Tibial nerve (tissue), 4 donors: Measurements from ENCODE around the gene HRH1. TPM values are rescaled to one million over a fixed set of nuclear protein-coding genes. Genes with fewer than 3 reads are reported as not detected.

Source experiments
- DNase-seq, 2 donors: peaks; one replicate each; pipeline ENCODE4 v3.0.0-alpha.2; 2019; ENCODE audit warnings: low spot score in 2 of 2
- H3K27ac ChIP-seq, 4 donors: fragments of 200-600 bp; sonication (generic) in 3 of 4; one replicate each; pipeline ENCODE4 v1.5.1; 2017 to 2019; ENCODE audit warnings: mild to moderate bottlenecking in 1 of 4
- H3K27me3 ChIP-seq, 2 donors: fragments of 200-600 bp; sonication (generic) in 1 of 2; one replicate each; pipeline versions ENCODE4 v1.5.1 to v1.6.0; 2017 to 2019
- H3K36me3 ChIP-seq, 3 donors: fragments of 200-600 bp; sonication (generic); one replicate each; pipeline ENCODE4 v1.5.1; 2018 to 2019
- H3K4me1 ChIP-seq, 4 donors: fragments of 200-600 bp; sonication (generic) in 3 of 4; one replicate each; pipeline ENCODE4 v1.5.1; 2017 to 2019
- H3K4me3 ChIP-seq, 4 donors: fragments of 200-600 bp; sonication (generic) in 3 of 4; one replicate each; pipeline ENCODE4 v1.5.1; 2017 to 2019; ENCODE audit warnings: mild to moderate bottlenecking in 1 of 4, moderate library complexity in 1 of 4
- H3K9me3 ChIP-seq, 4 donors: fragments of 200-600 bp; sonication (generic) in 3 of 4; one replicate each; pipeline ENCODE4 v1.5.1; 2017 to 2019
- EP300 ChIP-seq, 2 donors: sonication (generic); formaldehyde crosslinking; IDR thresholded peaks; one replicate each; pipeline ENCODE4 v1.6.1; 2017; ENCODE audit warnings: antibody characterized with exemption in 2 of 2, mild to moderate bottlenecking in 1 of 2
- POLR2A ChIP-seq, 2 donors: fragments of 450-650 bp; IDR thresholded peaks; one replicate each; pipeline ENCODE4 v1.6.1; 2017; ENCODE audit warnings: antibody characterized with exemption in 2 of 2, mild to moderate bottlenecking in 2 of 2, moderate library complexity in 2 of 2
- WGBS, 2 donors: methylation state at CpG; one replicate each; pipeline ENCODE4 v1.1.5; 2018; 5-methylcytosine and 5-hydroxymethylcytosine counted together
- total RNA-seq, 4 donors: library from RNA; depleted of rRNA; stranded (reverse); fragments of >200 nt; gene quantifications; one replicate each; pipeline ENCODE4 v1.1.0, GENCODE V29; 2016
- TF ChIP-seq, protein P1 (sequence below), 5 experiments: fragments of 200-600 bp in 3 of 5; fragments of 450-650 bp in 2 of 5; sonication (generic) in 3 of 5; IDR thresholded peaks; one replicate each; pipeline ENCODE4 v1.5.1; 2016 to 2019; ENCODE audit warnings: antibody characterized with exemption in 5 of 5, mild to moderate bottlenecking in 3 of 5, moderate library complexity in 2 of 5

Gene HRH1
- total RNA-seq, 4 donors from 2014 or later: 13.8 to 20.3 (median 15.9) TPM

DNA sequence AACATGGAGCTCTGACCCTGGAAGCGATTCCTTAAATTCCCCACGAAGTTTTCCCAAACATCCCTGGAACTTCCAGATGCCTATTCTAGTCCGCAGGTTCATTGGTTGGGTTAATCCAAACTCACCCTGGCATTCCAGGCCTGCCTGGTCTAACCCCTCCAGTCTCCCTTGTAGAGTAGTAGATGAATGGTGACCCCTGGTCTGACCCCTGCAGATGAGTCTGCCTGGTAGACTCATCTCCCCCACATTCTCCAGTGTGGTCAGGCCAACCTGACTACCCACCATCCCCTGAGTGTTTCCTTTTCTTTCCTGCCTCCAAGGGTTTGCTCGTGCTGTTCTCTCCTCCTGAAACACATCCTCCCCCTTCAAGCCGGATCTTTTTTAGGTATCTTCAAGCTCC, 10.8 kb upstream of the HRH1 start:
- Histone ChIP-seq H3K4me3 (no peak overlapping the region), H3K9me3 (peaks cover 0 to under 1% (median 0%) of the 10 kb centered on the region in 4 donors), H3K27ac (no peak overlapping the region), H3K36me3 (no peaks in the 10 kb centered on the region), H3K4me1 (peaks cover 0 to 18% (median 7%) of the 10 kb centered on the region in 4 donors), H3K27me3 (no peaks in the 10 kb centered on the region)
- no peak for DNase-seq
- TF ChIP-seq, protein P1, sequence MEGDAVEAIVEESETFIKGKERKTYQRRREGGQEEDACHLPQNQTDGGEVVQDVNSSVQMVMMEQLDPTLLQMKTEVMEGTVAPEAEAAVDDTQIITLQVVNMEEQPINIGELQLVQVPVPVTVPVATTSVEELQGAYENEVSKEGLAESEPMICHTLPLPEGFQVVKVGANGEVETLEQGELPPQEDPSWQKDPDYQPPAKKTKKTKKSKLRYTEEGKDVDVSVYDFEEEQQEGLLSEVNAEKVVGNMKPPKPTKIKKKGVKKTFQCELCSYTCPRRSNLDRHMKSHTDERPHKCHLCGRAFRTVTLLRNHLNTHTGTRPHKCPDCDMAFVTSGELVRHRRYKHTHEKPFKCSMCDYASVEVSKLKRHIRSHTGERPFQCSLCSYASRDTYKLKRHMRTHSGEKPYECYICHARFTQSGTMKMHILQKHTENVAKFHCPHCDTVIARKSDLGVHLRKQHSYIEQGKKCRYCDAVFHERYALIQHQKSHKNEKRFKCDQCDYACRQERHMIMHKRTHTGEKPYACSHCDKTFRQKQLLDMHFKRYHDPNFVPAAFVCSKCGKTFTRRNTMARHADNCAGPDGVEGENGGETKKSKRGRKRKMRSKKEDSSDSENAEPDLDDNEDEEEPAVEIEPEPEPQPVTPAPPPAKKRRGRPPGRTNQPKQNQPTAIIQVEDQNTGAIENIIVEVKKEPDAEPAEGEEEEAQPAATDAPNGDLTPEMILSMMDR (IDR thresholded peaks at IDR 0.05): no peak
- TF ChIP-seq EP300 (IDR thresholded peaks at IDR 0.05) (no peak), POLR2A (IDR thresholded peaks at IDR 0.05) (no peak)
- WGBS, 2 donors: 83 to 90% methylated on average over 5 of the region's 5 CpGs

DNA sequence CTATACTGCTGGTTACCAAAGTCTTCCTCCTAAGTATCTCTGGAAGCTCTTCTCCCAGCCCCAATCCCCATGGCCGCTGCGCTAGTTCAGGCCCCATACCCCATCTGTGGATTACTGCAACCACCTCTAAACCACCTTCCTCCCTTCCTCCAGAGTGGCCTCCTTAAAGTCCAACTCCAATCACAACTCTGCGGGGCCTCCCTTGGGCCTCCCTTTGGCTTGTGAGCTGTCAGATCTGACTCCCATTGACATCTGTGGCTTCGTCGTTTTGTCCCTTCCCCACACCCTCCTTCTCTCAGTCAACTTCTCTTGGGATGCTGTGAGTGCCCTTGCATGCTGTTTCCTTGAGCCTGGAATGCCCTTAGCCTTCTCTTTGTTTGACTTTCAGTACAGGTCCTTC, 9.3 kb upstream of the HRH1 start:
- no peak for DNase-seq
- Histone ChIP-seq H3K4me3 (no peak overlapping the region), H3K27ac (no peak overlapping the region), H3K36me3 (no peaks in the 10 kb centered on the region), H3K9me3 (no peaks in the 10 kb centered on the region), H3K4me1 (peaks cover 0 to 17% (median under 1%) of the 10 kb centered on the region in 4 donors), H3K27me3 (no peaks in the 10 kb centered on the region)
- TF ChIP-seq POLR2A (IDR thresholded peaks at IDR 0.05) (no peak), EP300 (IDR thresholded peaks at IDR 0.05) (no peak)
- TF ChIP-seq, protein P1 (IDR thresholded peaks at IDR 0.05): no peak
- WGBS, 2 donors: 79 to 80% methylated on average over 5 of the region's 5 CpGs

DNA sequence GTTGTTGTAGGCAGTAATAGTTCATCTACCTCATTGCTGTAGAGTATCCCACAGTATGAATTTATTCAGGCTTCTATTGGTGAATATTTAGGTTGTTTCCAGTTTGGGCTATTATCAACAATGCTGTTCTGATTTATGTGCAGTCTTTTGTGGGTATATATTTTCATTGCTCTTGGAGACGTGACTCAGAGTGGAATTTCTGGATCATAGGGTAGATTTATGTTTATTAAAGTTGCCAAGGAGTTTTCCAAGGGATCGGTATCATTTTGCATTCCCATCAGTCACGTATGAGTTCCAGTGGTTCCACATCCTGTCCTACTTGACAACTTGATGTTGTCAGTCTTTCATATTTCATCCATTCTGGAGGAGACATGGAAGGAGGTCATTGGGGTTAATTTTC, 8.4 kb upstream of the HRH1 start:
- no peak for DNase-seq
- H3K4me1 ChIP-seq: peaks cover 0 to 17% (median 0%) of the 10 kb centered on the region in 4 donors
- WGBS, 2 donors: 38 to 46% methylated on average over 3 of the region's 3 CpGs
- no peaks in the 10 kb centered on the region for H3K9me3 ChIP-seq
- no peak overlapping the region for H3K4me3 ChIP-seq
- TF ChIP-seq EP300 (IDR thresholded peaks at IDR 0.05) (no peak), POLR2A (IDR thresholded peaks at IDR 0.05) (no peak)
- TF ChIP-seq, protein P1 (IDR thresholded peaks at IDR 0.05): no peak
- H3K27me3 ChIP-seq: no peaks in the 10 kb centered on the region
- no peak overlapping the region for H3K27ac ChIP-seq
- H3K36me3 ChIP-seq: no peaks in the 10 kb centered on the region

DNA sequence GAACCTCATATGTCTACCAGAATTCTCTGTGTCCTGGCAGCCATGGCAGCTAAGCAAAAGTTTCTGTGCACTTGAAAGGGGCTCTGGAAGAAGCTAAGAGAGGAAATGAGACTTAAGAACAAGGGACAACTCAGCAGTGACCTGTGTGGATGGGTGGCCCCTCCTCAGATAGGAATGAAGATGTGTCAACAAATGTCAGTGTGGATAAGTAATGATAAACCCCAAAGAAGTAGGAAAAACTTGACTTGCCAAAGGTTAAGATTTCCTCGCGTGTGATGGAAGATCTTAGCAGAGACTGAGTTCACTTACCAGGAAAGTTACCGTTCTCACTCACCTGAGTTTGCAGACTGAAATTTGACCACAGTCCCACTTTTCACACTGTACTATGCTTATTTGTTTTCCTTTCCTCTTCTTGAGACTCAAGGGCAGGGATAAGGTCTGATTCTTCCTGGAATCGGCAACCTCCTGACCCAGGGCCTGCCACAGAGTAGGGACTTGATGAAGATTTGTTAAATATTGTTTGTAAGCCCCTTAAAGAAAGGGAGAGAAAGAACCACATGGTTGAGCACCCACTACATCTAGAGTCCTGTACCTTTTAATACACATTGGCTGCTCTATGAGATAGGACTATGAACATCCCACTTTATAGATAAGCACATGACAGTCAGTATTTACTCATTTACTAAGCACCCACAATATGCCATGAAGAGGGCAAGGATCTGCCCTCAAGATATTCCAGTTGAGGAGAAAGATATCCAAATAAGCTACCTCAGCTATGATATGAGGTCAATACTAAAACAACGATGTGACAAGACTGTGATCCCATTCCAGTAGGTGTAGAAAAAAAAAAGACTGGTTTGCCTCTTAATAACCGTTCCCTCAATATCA, 7.3 kb upstream of the HRH1 start:
- H3K4me1 ChIP-seq: peaks cover 0 to 16% (median 0%) of the 10 kb centered on the region in 4 donors
- no peaks in the 10 kb centered on the region for H3K27me3 ChIP-seq
- TF ChIP-seq EP300 (IDR thresholded peaks at IDR 0.05) (no peak), POLR2A (IDR thresholded peaks at IDR 0.05) (no peak)
- TF ChIP-seq, protein P1 (IDR thresholded peaks at IDR 0.05): no peak
- DNase-seq: no peak
- no peak overlapping the region for H3K27ac ChIP-seq
- no peak overlapping the region for H3K4me3 ChIP-seq
- H3K36me3 ChIP-seq: no peaks in the 10 kb centered on the region
- WGBS, 2 donors: 82 to 87% methylated on average over 6 of the region's 6 CpGs
- no peaks in the 10 kb centered on the region for H3K9me3 ChIP-seq

DNA sequence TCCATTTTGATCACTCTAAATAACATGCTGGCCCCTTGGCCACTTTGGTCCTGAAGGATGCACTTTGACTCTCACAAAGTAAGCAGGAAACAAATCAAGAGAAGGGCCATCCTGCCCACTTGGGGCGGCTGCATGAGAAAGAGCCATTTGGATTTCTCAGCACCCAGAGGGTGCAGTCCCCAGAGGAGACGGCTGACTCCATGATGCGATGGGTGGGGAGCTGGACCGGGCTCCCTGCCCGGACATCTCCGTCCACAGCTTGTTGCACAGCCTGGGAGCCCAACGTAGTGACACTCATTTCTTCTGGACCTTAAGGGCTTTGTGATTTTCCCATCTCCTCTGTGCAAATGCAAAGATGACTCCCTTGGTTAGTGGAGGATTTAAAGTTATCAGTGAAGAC, 4.0 kb upstream of the HRH1 start:
- Histone ChIP-seq H3K27me3 (peaks cover 0 to 7% of the 10 kb centered on the region in 2 donors), H3K27ac (peak overlapping the region in 1 of 4 donors; percentile 32), H3K4me1 (peaks cover 0 to 31% (median 0%) of the 10 kb centered on the region in 4 donors), H3K4me3 (no peak overlapping the region), H3K9me3 (no peaks in the 10 kb centered on the region), H3K36me3 (no peaks in the 10 kb centered on the region)
- no peak for DNase-seq
- TF ChIP-seq POLR2A (IDR thresholded peaks at IDR 0.05): no peak
- no peak for TF ChIP-seq EP300 (IDR thresholded peaks at IDR 0.05)
- TF ChIP-seq, protein P1 (IDR thresholded peaks at IDR 0.05): no peak
- 55 to 78% methylated on average over 7 of the region's 7 CpGs for WGBS, 2 donors
